SHP77 treated with DMSO at 0.1 percent for 48 hours (cell line): ENCODE data around the gene OPCML.

Experiments
- DNase-seq: peaks from one replicate; lab custom pipeline; 2025; lab: John Stamatoyannopoulos, UW

Gene OPCML

DNA sequence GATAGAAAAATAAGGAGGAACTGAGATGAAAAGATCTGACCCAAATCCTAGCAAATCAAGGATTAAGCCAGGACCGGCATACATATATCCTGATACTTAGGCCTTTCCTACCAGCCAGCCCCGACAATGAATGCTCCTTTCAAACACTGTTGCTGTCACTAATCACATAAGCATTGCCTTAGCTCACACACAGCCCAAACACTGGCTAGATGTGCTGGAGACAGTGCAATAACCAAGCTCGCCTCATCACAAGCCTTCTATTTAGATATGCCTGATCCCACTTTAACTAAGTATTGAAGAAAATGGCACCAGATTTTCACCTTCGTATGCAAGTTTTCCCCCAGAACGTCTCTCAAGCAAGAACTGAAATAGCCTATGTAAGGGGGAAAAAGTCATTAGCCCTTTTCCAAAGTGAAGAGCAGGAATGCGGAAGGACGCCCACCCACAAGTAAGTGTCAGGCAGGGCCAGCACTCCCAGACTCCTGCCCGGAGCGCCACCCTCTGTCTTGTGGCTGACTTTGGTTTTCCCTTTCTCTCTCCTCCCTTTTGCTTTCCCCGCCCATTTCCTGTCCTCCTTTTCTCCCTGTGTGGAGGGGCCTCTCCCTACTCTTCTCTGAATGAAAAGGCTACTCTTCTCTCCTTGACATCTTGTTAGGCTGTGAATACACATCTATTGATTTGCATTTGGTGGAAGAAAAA is 8.9 kb upstream of the OPCML start:
- no peak for DNase-seq

DNA sequence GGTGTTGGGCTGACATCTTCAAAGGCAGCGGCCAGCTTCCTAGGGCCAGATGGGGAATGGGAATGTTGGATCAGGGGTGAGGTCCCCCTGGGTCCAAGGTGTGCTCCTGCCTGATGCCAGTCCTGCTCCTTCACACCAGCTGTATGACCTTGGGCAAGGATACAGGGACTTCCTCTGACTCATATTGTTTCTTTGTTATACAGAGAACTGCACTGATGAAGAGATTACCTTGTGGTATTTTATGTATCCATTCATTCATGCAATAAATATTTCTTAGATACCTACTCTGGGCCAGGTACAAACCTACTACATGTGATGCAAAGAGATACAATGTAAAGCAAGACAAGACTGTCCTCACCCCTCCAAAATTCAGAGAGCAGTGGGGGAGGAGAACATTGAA is 3.9 kb upstream of the OPCML start:
- no peak for DNase-seq

DNA sequence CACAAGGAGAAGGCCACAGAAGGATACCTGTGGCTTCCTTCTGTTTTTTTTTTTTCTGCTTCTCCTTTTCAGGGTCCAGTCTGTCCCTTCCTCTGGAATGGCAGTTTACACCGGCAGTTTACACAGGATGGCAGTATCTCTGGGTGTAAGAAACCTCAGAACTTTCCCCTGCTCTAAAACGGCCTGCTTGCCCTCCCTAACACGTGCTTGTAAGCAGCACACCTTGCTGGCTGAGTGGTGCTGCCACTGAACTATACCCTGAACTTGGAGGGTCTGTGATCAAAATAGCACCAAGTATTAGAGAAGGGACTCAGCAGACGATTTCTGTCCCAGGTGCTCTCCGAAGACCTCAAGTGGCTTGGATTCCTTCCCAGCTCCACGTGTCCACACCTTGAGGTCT is 904 bp upstream of the OPCML start:
- no peak for DNase-seq

DNA sequence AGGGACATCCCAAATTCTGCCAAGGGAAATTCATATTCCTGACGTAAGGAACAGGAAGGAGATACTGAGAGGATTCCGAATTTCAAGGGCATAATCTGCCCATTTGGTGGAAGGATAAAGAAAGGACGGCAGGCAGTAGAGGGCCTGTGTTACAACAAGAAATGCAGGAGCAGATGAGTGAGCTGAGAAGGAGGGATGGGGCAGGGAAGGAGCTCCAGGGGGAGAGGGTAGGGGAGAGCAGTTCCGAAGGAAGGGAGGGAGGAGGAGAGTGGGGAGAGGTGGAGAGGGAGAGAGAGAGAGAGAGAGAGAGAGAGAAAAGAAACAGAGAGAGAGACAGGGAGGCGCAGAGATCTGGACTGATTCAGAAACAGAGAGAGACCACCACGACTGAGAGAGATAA is 843 bp downstream of the OPCML start:
- no peak for DNase-seq

DNA sequence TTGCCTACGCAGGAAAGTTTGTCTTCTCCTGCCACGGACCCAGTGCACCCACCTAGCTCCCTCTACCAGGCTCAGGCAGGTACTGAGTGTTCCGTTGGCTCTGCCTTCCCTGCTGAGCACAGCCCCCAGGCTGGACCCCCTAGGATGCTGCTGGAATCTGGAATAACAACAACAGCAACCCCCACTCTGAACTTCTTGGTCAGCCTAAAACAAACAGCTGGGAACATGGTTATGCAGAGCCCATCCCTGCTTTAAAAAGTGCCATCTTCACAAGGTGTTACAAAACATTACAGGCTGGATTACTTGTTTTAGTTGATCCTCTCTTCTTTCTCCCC is 1.8 kb downstream of the OPCML start:
- DNase-seq: no peak

DNA sequence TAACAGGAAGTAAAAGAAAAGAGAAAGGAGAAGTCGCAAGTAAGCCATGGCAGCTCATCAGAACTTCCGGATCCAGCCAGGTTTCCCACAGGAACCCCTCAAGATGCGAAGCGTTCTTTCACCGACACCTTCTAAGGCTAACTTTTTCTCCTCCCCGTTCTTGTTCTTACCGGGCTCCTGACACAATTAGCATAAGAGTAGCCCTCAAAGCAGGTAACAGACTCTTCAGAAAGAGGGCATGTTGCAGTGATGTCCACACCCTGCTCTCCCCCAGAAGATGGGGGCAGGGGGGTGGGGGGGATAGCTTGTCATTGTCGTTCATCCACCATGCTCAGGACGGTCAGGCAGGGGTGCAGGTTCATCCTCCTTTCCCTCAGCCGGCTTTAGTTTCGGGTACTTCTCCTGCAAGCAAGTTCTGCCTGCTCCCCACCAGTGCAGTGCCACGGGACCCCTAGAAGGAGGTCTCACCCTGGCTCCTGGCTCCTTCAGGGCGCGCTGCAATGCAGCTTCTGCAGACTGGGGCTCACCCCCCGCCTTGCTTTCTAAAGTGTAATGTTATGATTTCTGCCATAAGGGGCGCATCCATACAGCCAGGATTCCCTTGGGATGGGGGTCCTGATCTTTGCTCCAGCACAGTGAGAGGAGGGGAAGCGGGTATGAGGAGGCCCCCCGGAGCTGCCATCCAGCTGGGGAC is 2.3 kb downstream of the OPCML start:
- DNase-seq: no peak

DNA sequence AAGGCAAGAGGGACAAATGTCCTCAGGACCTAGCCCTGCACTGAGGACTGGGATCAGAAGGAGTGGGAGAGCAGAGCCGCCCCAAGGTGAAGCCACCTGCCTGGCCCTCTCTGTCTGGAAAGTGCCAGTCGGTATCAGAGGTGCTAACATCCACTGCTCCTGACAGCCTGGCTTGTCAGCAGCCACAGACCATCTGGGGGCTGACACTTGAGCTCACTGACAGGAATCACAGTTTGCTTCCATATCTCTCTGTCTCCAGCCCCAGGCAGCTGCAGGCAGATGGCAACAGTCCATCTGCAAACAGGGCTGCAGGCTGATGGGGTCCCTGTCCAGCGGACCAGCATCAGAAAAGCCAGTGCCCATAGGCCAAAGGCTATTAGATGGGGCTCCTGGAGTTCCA is 5.5 kb downstream of the OPCML start:
- DNase-seq: no peak

DNA sequence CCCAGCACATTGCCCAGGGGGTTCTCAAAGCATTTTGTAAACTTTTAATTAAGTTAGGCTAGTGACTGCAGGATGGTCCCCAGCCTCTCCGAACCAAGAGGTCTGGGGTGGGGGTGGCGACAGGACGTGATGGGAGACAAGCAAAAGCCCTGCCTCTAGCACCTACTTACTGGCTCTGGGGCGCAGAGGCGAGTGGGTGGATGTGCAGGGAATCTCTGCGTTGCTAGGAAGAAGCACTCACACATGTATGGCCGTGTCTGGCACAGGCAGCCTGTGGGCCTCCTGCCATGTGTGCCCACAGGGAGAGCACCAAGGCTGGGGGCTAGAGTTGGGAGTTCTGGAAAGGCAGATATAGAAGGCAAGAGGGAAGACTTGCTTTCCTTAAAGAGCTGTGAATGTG is 6.3 kb downstream of the OPCML start:
- DNase-seq: no peak

DNA sequence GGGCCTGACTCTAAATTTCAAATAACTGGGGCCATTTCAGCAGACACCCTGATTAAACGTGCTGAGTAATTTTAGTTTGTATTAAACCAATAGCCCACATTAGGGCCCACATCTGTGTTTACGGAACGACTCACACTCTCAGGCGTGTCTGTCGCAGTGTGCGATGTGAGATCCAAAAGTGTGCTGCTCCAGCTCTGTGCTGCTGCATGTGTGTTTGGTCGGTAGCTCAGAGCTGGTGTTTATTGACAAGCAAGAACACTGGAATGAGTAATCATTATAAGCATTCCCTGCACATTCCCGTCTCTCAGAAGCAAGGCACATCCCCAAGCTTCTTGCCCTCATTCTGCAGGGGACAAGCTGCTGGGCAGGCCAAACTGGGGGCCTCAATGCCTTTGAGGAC is 7.8 kb downstream of the OPCML start:
- no peak for DNase-seq

DNA sequence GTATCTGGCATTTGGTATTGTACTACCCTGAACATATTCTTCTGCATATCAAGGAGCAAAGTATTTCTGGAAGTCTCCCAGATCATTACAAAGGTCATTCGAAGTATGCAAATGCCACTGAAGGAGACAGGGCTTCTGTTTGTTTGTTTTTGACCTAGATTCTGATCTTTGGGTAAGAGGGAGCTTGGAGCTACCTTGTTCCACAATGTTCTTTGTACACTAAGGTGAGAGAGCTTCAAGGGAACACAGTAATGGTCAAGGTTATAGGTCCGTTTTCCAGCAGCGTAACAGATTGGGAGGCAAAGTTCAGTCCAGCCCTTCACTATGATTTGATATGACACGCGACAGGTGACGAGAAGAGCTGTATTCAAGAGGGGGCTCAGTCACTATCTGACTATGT is 10.0 kb downstream of the OPCML start:
- no peak for DNase-seq

DNA sequence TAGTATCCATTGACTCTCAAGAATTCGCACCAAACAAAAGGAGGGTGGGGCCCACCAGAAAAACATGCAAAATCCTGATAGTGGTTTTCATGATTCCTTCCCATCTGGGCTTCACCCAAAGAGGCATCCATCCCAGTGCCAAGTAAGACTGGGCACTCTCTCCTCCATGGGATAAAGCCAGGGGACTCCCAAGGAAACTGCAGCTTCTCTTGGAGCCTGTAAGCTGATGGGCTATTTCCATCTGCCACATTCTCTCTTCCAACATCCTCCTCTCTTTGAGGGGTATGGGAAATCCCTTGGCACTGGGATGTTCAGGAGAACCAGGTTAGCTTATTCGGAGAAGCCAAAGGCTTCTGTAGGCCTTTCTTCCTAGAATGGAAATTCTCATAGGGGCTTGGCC is 10.8 kb downstream of the OPCML start:
- no peak for DNase-seq

DNA sequence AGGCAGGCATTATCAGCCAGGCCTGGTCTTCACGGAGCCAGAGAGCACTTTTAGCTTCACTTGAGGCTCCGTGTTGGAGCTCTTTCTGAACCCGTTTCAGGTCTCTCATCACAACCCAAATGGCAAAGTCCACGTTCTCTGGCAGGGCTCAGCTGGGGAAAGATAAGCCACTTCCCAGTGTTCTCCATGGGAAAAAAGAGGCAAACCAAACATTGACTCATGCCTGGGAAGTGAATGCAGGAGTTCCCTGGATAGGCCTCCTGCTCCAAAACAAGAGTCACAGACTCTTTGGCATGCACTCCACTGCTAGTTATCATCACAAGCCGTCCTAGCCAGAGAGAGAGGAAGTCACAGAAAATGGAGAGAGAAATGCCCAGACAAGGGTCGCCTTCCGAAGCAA is 11.6 kb downstream of the OPCML start:
- no peak for DNase-seq

DNA sequence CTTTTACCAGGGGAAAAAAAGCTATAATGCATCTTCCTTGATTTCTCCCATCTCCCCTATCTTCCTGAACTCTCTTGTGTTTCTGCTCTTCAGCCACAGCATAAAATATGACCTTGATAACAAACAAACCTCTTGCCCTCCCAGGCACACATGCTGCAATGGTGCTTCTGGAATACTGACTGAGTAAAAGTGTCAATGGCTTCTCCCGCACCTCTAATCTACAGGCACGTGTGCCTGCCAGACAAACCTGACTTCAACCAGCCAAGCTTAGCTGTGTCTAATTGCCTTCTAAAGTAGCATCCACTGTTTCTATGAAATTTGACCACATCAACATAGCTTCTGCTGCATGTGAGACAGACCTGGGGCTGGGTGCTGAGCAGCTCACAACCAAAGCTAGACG is 12.7 kb downstream of the OPCML start:
- no peak for DNase-seq

DNA sequence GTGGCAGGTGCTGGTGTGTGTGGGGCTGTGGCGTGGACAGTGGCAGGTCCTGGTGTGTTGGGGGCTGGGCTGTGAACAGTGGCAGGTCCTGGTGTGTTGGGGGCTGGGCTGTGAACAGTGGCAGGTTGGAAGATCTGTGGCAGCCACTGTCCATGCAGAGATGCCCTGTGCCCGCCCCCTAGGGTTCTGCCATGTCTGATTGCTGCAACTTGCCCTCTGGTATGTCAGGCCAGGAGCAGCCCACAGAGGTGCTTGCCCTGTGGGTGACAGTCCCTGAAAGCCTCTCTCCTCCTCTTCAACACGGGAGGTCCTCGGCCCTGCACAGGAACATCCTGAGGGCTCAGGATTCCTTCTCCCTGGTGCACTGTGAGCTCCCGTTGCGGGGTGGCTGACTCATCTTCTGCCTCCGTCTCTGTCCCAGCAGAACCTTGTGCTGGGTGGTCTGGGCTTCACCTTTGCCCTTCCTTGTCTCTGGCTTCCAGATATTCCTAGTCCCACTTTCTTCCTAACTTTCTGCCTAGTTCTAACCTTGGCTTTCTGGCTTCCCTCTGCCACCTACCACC is 13.5 kb downstream of the OPCML start:
- no peak for DNase-seq

DNA sequence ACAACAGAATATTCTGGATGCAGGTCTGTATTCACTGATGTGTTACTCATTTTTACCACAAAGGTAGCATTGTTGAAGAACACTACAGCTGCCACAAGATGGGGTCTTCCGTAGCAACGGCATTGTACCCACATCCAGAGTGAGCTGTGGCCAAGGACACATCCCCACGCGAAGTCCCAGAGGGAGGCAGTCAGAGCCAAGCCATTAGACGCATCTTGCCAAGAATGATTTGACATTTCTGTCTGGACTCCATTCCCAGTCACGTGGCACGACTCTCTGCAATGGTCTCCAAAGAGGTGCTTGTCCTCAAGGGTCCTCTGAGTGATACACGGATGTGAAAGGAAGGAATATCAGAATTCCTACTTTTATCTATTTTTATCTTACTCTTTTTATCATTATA is 15.5 kb downstream of the OPCML start:
- DNase-seq: no peak

DNA sequence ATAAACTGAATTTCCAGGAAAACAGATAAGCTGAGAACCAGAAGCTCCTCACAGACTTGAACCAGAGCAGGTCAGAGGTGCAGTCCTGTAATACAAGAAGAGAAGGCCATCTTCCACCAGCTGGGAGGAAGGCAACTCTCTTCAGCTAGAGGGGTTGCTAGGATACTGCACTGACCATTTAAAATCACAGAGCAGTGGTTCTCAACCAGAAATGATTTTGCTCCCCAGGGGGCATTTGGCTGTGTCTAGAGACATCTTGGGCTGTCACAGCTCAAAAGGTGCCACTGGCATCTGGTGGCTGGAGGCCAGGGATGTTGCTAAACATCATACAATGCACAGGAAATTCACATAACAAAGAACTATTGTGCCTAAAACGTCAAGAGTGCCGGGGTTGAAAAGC is 17.2 kb downstream of the OPCML start:
- no peak for DNase-seq

DNA sequence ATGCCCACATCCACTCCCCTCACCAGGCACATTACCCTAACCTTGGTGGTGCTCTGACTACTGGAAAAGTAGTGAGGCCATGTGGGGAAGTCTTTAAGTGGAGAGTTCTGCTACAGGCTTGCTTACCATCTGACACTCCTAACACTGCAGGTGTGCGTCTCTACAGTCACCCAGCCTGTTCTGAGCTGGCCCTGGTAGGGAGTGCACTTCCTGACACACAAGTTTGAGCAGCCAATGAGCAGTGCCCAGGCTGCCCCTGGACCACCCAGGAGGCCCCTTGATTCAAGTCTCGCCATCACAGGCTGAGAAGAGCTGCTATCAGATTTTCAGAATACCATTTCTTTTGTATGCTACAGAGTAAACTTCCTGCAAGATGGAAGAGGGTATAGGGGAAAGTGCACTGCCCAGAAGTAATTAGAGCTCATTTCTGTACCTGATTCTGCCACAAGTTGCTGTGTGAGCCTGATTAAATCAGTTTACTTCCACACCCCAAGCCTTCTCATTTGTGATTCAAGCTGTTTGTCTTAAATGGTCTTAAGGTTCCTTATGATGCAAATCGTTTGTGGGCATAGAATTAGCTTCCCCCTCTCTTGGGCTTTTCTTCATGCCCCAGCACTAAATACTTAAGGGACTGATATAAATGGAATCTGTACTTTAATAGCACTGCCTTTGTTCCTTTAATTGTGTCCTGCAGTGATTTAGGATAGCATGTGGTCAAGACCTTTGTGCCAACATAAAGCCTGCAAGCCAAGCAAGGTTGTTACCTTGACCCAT is 22.2 kb downstream of the OPCML start:
- DNase-seq: no peak

DNA sequence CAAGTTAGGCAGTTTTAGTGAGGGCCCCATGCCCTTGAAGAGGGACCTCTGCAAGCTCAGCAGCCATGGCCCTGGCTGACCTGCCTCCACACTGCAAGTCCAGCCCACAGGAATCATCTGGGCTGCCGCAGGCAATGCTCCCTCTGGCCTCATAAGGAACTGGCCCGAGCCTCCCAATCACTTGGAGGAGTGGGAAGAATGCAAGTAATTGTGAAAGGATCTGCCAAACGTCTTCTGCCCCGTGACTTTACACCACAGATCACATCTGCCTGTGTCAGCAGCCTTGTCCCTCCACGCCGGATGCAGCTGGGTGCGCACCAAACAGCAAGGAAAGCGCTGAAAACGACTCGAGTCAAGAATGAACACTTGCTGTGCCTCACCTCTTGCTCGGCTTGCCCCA is 23.8 kb downstream of the OPCML start:
- no peak for DNase-seq

DNA sequence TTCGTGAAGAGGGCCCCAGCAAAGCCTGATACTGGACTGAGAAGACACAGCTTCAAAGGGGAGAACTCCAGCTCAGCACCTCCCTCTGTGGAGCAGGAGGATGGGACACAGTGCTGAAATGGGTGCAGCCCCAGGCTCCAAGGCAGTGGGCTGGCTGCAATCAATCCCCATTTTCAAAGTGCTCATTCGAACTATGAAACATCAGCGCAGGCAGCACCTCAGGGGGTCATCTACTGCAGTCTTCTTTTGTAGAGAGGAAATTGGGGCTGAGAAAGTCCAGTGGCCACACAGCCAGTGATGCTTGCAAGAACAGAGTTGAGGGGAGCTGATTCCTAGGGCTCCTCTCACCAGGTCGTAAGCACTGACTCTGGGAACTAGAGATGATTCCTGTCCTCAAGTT is 25.1 kb downstream of the OPCML start:
- no peak for DNase-seq

DNA sequence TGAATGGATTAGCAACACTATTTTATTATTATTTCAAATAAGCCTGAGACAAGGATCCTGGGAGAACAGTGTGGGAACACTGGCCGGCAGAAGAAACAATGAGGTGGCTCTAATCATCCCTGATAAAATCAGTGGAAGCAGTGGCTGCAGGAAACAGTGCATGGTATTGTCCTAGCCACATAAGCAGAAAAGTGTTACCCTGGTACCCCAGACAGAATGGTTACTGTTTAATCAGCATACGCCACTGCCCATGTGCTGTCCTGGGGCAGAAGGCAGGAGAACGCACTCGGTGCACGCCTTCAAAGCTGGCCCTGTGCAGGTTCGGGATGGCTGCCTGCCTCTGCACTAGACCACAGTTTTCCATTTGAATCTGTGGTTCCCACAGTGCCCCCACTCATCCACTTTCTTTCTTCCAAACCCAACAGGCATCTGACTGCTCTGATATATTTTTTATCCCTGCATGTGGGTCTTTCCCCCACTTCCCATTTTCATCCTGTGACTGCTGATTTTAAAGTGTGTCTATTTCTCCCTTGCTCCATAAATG is 25.7 kb downstream of the OPCML start:
- no peak for DNase-seq

DNA sequence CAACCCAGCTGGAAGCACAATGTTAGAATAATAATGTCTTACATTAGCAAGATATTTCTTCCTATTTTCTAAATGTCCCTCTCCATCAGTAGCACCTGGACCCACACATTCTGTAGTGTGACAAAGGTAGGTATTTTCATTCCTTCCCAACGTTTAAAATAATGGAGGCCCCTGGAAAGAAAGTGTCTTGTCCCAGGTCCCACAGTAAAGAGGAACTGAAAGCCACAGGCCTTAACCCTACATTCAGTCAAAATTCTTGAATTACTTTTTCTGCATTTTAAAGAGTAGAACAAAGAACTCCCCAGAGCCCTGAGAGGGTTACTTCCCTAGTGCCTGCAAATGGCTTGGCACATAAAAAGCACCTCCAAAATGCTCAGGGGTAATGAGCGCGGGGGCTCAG is 26.3 kb downstream of the OPCML start:
- DNase-seq: no peak

DNA sequence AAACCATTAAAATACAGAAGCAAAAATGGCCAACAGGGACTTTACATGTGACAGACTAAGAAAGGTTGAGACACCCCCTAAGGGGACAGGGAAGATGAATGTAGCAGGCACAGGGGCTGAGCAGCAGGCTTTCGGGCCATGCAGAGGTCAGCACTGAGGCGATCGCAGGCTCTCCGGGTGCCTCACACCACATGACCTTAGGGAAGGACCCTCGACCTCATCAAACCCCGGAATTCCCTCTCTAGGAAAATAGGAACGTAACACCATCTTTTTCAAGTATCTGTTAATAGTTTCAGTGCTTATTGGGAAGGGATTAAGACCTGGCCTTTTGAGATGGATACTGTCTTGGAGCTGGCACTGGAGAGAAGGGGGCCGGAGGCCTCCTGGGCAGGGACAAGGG is 27.4 kb downstream of the OPCML start:
- no peak for DNase-seq

DNA sequence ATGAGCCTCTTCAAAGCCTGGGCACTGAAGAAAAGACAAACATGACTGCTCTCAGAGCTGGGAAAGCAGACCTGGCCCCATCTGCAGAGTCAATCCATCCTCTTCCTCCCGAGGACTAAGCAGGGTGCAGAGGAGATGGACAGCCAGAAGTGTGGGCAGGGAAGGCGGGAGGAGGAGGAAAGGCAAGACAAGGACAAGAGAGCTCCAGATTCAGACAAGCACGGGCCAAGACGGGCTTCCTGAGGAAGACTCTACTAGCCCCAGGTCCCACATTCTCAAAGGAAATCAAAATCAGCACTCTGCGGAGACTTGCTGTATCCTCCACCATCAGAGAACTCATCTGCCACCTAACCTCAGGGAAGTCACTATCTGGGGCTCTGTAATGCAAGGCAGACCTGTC is 28.5 kb downstream of the OPCML start:
- no peak for DNase-seq
